ENCODE results near the gene CDH18.

Gene CDH18

DNA sequence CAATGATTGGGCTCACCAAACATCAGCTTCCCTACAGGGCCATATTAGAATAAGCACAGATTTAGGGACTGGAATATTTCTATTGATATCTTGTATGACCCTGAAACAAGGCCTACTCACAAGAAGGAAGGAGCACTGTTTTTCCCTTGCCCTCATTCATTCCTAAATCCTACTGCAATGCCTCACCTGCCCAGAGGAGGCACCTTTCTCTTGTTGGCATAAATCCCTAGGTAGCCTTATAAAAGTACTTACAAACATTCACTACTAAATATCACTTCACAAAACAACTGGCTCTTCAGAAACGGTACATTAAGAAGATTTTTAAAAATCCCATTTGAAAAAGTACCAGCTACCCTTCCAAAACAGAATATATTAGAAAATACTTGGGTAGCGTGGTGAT, 449.4 kb downstream of the CDH18 start:
- no peaks in the 10 kb centered on the region for H3K79me2 ChIP-seq (ENCODE audit: insufficient read depth, low read length)
- H3K9ac ChIP-seq (ENCODE audit: low read depth, low read length): no peak overlapping the region
- TF ChIP-seq EZH2 (IDR thresholded peaks at IDR 0.05; ENCODE audit: borderline replicate concordance, low read depth, low read length, severe bottlenecking): no peak
- TF ChIP-seq, protein P1, sequence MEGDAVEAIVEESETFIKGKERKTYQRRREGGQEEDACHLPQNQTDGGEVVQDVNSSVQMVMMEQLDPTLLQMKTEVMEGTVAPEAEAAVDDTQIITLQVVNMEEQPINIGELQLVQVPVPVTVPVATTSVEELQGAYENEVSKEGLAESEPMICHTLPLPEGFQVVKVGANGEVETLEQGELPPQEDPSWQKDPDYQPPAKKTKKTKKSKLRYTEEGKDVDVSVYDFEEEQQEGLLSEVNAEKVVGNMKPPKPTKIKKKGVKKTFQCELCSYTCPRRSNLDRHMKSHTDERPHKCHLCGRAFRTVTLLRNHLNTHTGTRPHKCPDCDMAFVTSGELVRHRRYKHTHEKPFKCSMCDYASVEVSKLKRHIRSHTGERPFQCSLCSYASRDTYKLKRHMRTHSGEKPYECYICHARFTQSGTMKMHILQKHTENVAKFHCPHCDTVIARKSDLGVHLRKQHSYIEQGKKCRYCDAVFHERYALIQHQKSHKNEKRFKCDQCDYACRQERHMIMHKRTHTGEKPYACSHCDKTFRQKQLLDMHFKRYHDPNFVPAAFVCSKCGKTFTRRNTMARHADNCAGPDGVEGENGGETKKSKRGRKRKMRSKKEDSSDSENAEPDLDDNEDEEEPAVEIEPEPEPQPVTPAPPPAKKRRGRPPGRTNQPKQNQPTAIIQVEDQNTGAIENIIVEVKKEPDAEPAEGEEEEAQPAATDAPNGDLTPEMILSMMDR (IDR thresholded peaks at IDR 0.05; ENCODE audit: borderline replicate concordance, extremely low read depth, low read length, poor library complexity, severe bottlenecking): no peak
- H3K27ac ChIP-seq (ENCODE audit: low read length): no peak overlapping the region
- no peaks in the 10 kb centered on the region for H3K9me3 ChIP-seq (ENCODE audit: insufficient read depth, low read length, severe bottlenecking)
- H3K4me2 ChIP-seq (ENCODE audit: insufficient read depth, low read length): no peak overlapping the region
- H3K4me1 ChIP-seq (ENCODE audit: insufficient read depth, low read length): no peaks in the 10 kb centered on the region
- no peak overlapping the region for H3K4me3 ChIP-seq (ENCODE audit: low read depth in 1 of 2, low read length in 2 of 2)
- H3K27me3 ChIP-seq (ENCODE audit: insufficient read depth, low read length, poor library complexity): no peaks in the 10 kb centered on the region
- ATAC-seq (ENCODE audit: insufficient read depth, low read depth) (no peak), DNase-seq (no peak)
- no peaks in the 10 kb centered on the region for H3K36me3 ChIP-seq (ENCODE audit: insufficient read depth, low read length)
- H4K20me1 ChIP-seq (ENCODE audit: insufficient read depth, low read length): no peaks in the 10 kb centered on the region
- no peak overlapping the region for H2AFZ ChIP-seq (ENCODE audit: low read depth, low read length)

DNA sequence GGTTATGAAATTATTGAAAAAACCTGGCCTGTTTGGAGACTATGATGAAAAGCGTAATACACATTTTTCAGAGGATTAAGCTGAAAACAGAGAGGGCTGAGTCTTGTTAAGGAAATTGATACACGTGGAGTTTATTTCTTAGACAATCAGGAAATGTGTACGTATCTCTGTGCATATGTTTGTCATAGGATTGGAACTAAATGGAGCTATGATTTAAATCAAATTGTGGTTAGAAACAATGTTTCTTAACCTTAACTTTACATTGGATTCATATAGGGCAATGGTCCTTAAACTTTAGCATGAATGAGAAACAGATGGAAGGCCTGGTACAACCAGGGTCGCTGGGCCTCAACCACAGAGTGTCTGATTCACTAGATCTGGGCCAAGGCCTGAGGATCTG, 451.6 kb downstream of the CDH18 start:
- H3K36me3 ChIP-seq (ENCODE audit: insufficient read depth, low read length): no peaks in the 10 kb centered on the region
- no peak overlapping the region for H3K9ac ChIP-seq (ENCODE audit: low read depth, low read length)
- TF ChIP-seq, protein P1 (IDR thresholded peaks at IDR 0.05; ENCODE audit: borderline replicate concordance, extremely low read depth, low read length, poor library complexity, severe bottlenecking): no peak
- no peak for TF ChIP-seq EZH2 (IDR thresholded peaks at IDR 0.05; ENCODE audit: borderline replicate concordance, low read depth, low read length, severe bottlenecking)
- no peak overlapping the region for H3K27ac ChIP-seq (ENCODE audit: low read length)
- H3K4me2 ChIP-seq (ENCODE audit: insufficient read depth, low read length): no peak overlapping the region
- no peaks in the 10 kb centered on the region for H3K9me3 ChIP-seq (ENCODE audit: insufficient read depth, low read length, severe bottlenecking)
- H3K27me3 ChIP-seq (ENCODE audit: insufficient read depth, low read length, poor library complexity): no peaks in the 10 kb centered on the region
- no peaks in the 10 kb centered on the region for H3K4me1 ChIP-seq (ENCODE audit: insufficient read depth, low read length)
- ATAC-seq (ENCODE audit: insufficient read depth, low read depth): no peak
- H2AFZ ChIP-seq (ENCODE audit: low read depth, low read length): no peak overlapping the region
- no peak overlapping the region for H3K4me3 ChIP-seq (ENCODE audit: low read depth in 1 of 2, low read length in 2 of 2)
- no peaks in the 10 kb centered on the region for H4K20me1 ChIP-seq (ENCODE audit: insufficient read depth, low read length)
- DNase-seq: no peak
- H3K79me2 ChIP-seq (ENCODE audit: insufficient read depth, low read length): no peaks in the 10 kb centered on the region

DNA sequence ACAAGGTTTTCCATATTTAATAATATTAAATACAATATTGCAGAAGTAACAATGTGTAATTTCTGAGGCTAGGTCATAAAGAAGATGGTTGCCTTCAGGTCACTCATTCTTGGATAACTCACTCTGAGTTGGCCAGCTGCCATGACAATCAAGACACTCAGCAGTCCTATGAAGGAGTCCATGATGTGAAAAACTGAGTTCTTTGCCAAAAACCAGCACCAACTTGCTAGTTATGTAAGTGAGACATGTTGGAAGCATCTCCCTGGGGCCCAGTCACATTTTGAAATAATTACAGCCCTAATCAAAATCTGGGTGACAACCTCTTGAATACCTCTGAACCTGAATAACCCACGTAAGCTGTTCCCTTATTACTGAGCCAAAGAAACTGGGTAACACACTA, 453.2 kb downstream of the CDH18 start:
- no peaks in the 10 kb centered on the region for H4K20me1 ChIP-seq (ENCODE audit: insufficient read depth, low read length)
- ATAC-seq (ENCODE audit: insufficient read depth, low read depth): no peak
- H3K9me3 ChIP-seq (ENCODE audit: insufficient read depth, low read length, severe bottlenecking): no peaks in the 10 kb centered on the region
- H3K36me3 ChIP-seq (ENCODE audit: insufficient read depth, low read length): no peaks in the 10 kb centered on the region
- H3K4me1 ChIP-seq (ENCODE audit: insufficient read depth, low read length): no peaks in the 10 kb centered on the region
- H3K27me3 ChIP-seq (ENCODE audit: insufficient read depth, low read length, poor library complexity): no peaks in the 10 kb centered on the region
- TF ChIP-seq, protein P1 (IDR thresholded peaks at IDR 0.05; ENCODE audit: borderline replicate concordance, extremely low read depth, low read length, poor library complexity, severe bottlenecking): no peak
- TF ChIP-seq EZH2 (IDR thresholded peaks at IDR 0.05; ENCODE audit: borderline replicate concordance, low read depth, low read length, severe bottlenecking): no peak
- DNase-seq: no peak
- no peak overlapping the region for H3K9ac ChIP-seq (ENCODE audit: low read depth, low read length)
- H2AFZ ChIP-seq (ENCODE audit: low read depth, low read length): no peak overlapping the region
- H3K27ac ChIP-seq (ENCODE audit: low read length): no peak overlapping the region
- H3K4me3 ChIP-seq (ENCODE audit: low read depth in 1 of 2, low read length in 2 of 2): no peak overlapping the region
- no peak overlapping the region for H3K4me2 ChIP-seq (ENCODE audit: insufficient read depth, low read length)
- H3K79me2 ChIP-seq (ENCODE audit: insufficient read depth, low read length): no peaks in the 10 kb centered on the region

DNA sequence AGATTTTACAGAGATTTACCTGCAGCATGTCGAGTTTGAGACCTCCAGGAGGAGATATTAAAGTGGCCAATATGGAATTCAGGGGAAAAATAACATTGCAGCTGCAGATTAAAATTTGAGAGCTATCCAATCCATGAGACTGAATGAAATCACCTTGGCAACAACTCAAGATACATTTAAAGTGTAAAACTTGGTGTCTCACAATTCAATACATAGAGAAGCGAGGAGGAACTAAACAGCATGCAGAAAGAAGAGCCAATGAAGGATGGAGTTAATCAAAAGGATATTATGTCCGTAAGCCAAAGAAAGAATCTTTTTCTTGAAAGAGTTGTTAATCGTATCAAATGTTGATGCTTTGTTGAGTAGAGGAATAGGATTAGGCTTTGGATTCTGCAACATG, 455.1 kb downstream of the CDH18 start:
- H2AFZ ChIP-seq (ENCODE audit: low read depth, low read length): no peak overlapping the region
- ATAC-seq (ENCODE audit: insufficient read depth, low read depth): no peak
- H3K9me3 ChIP-seq (ENCODE audit: insufficient read depth, low read length, severe bottlenecking): no peaks in the 10 kb centered on the region

More for the DNA sequence above, 455.1 kb downstream of the CDH18 start:
- Histone ChIP-seq H4K20me1 (ENCODE audit: insufficient read depth, low read length) (no peaks in the 10 kb centered on the region), H3K79me2 (ENCODE audit: insufficient read depth, low read length) (no peaks in the 10 kb centered on the region), H3K4me2 (ENCODE audit: insufficient read depth, low read length) (no peak overlapping the region), H3K36me3 (ENCODE audit: insufficient read depth, low read length) (no peaks in the 10 kb centered on the region), H3K9ac (ENCODE audit: low read depth, low read length) (no peak overlapping the region), H3K27ac (ENCODE audit: low read length) (no peak overlapping the region), H3K4me1 (ENCODE audit: insufficient read depth, low read length) (no peaks in the 10 kb centered on the region), H3K4me3 (ENCODE audit: low read depth in 1 of 2, low read length in 2 of 2) (no peak overlapping the region), H3K27me3 (ENCODE audit: insufficient read depth, low read length, poor library complexity) (no peaks in the 10 kb centered on the region)
- DNase-seq: no peak
- TF ChIP-seq EZH2 (IDR thresholded peaks at IDR 0.05; ENCODE audit: borderline replicate concordance, low read depth, low read length, severe bottlenecking): no peak
- TF ChIP-seq, protein P1 (IDR thresholded peaks at IDR 0.05; ENCODE audit: borderline replicate concordance, extremely low read depth, low read length, poor library complexity, severe bottlenecking): no peak

All from DND-41 (cell line).